WTC11 (cell line): ENCODE measurements around the gene JAML. TPM values are rescaled to one million over a fixed set of nuclear protein-coding genes. Genes with fewer than 3 reads are reported as not detected.

ENCODE experiments used
- ATAC-seq: fragments of 200-7000 bp; cut with Tn5 transposase; 2 replicates; pipeline ENCODE4 v1.10.0; 2021; ENCODE audit warnings: mild to moderate bottlenecking, moderate library complexity
- CTCF ChIA-PET: fragments of 300-600 bp; sonication (Branson Sonifier 250); formaldehyde crosslinking; loops from one replicate; lab custom pipeline; 2021; ENCODE audit warnings: antibody characterized with exemption; lab: Charles Lee
- POLR2A ChIA-PET: fragments of 350-600 bp; sonication (Branson Sonifier 250); formaldehyde crosslinking; loops from one replicate; lab custom pipeline; 2021; ENCODE audit warnings: antibody characterized with exemption; lab: Charles Lee
- DNase-seq: peaks from one replicate; pipeline ENCODE4 v3.0.0; 2021; ENCODE audit warnings: low spot score
- H3K27ac Mint-ChIP-seq: 2 replicates; pipeline ENCODE4 v1.8.0; 2021; ENCODE audit warnings: mixed read lengths
- H3K27me3 Mint-ChIP-seq: 2 replicates; pipeline ENCODE4 v1.8.0; 2021; ENCODE audit warnings: low read depth, mild to moderate bottlenecking, moderate library complexity, mixed read lengths
- H3K36me3 Mint-ChIP-seq: 2 replicates; pipeline ENCODE4 v1.8.0; 2021; ENCODE audit warnings: mixed read lengths
- H3K4me1 Mint-ChIP-seq: 2 replicates; pipeline ENCODE4 v1.8.0; 2022; ENCODE audit warnings: mixed read lengths
- H3K4me3 Mint-ChIP-seq: 2 replicates; pipeline ENCODE4 v1.8.0; 2021; ENCODE audit warnings: mild to moderate bottlenecking, moderate library complexity, mixed read lengths
- H3K9me3 Mint-ChIP-seq: 2 replicates; pipeline ENCODE4 v1.8.0; 2021; ENCODE audit warnings: mixed read lengths
- ATF2 ChIP-seq: sonication (generic); formaldehyde crosslinking; IDR thresholded peaks from 2 replicates; pipeline ENCODE4 v1.8.1; 2022; ENCODE audit warnings: low read depth, missing genetic modification reagents, borderline replicate concordance
- ATF3 ChIP-seq: sonication (generic); formaldehyde crosslinking; conservative IDR thresholded peaks from 2 replicates; pipeline ENCODE4 v1.8.1; 2022; ENCODE audit warnings: mild to moderate bottlenecking, missing genetic modification reagents
- CREB1 ChIP-seq: sonication (generic); formaldehyde crosslinking; IDR thresholded peaks from 2 replicates; pipeline ENCODE4 v1.8.0; 2023; ENCODE audit warnings: mild to moderate bottlenecking, missing genetic modification reagents
- GRHL2 ChIP-seq: fragments of 250-450 bp; sonication (Bioruptor Pico); IDR thresholded peaks from 2 replicates; pipeline ENCODE4 v1.8.0; 2022; ENCODE audit warnings: mild to moderate bottlenecking, moderate library complexity; ENCODE audit not compliant: insufficient replicate concordance, severe bottlenecking
- GTF2I ChIP-seq: fragments of 250-450 bp; sonication (Bioruptor Pico); conservative IDR thresholded peaks from 2 replicates; pipeline ENCODE4 v1.4.0; 2021; ENCODE audit warnings: mild to moderate bottlenecking
- HMGA2 ChIP-seq: fragments of 250-450 bp; sonication (Bioruptor Pico); IDR thresholded peaks from 2 replicates; pipeline ENCODE4 v1.4.0; 2021; ENCODE audit warnings: mild to moderate bottlenecking, moderate library complexity
- KAT7 ChIP-seq: sonication (generic); formaldehyde crosslinking; IDR thresholded peaks from 2 replicates; pipeline ENCODE4 v1.8.1; 2023; ENCODE audit warnings: missing genetic modification reagents, mild to moderate bottlenecking, borderline replicate concordance
- NR1H2 ChIP-seq: sonication (generic); formaldehyde crosslinking; IDR thresholded peaks from 2 replicates; pipeline ENCODE4 v1.9.0; 2021; ENCODE audit warnings: mild to moderate bottlenecking, moderate library complexity, missing genetic modification reagents
- OVOL2 ChIP-seq: fragments of 250-450 bp; sonication (Bioruptor Pico); IDR thresholded peaks from 2 replicates; pipeline ENCODE4 v1.9.0; 2021; ENCODE audit warnings: mild to moderate bottlenecking, borderline replicate concordance
- PREB ChIP-seq: sonication (generic); formaldehyde crosslinking; IDR thresholded peaks from 2 replicates; pipeline ENCODE4 v1.8.1; 2022; ENCODE audit warnings: mild to moderate bottlenecking, missing genetic modification reagents, moderate library complexity, borderline replicate concordance
- SMAD3 ChIP-seq: sonication (generic); formaldehyde crosslinking; IDR thresholded peaks from 2 replicates; pipeline ENCODE4 v1.8.0; 2022; ENCODE audit warnings: missing genetic modification reagents, mild to moderate bottlenecking, borderline replicate concordance
- SP1 ChIP-seq: sonication (generic); formaldehyde crosslinking; conservative IDR thresholded peaks from 2 replicates; pipeline ENCODE4 v1.8.1; 2022; ENCODE audit warnings: missing genetic modification reagents
- TP53 ChIP-seq: sonication (generic); formaldehyde crosslinking; IDR thresholded peaks from 2 replicates; pipeline ENCODE4 v1.8.1; 2023; ENCODE audit warnings: mild to moderate bottlenecking, missing genetic modification reagents
- ZBTB21 ChIP-seq: sonication (generic); formaldehyde crosslinking; IDR thresholded peaks from 2 replicates; pipeline ENCODE4 v1.8.1; 2023; ENCODE audit warnings: mild to moderate bottlenecking, missing genetic modification reagents, borderline replicate concordance
- ZNF416 ChIP-seq: fragments of 250-450 bp; sonication (Bioruptor Pico); IDR thresholded peaks from 2 replicates; pipeline ENCODE4 v1.9.0; 2021; ENCODE audit warnings: mild to moderate bottlenecking, inconsistent platforms
- ZNF423 ChIP-seq: fragments of 250-450 bp; sonication (Bioruptor Pico); IDR thresholded peaks from 2 replicates; pipeline ENCODE4 v2.1.2; 2022; ENCODE audit warnings: mild to moderate bottlenecking, moderate library complexity
- ZNF671 ChIP-seq: fragments of 250-450 bp; sonication (Bioruptor Pico); IDR thresholded peaks from 2 replicates; pipeline ENCODE4 v1.8.0; 2021; ENCODE audit warnings: mild to moderate bottlenecking
- total RNA-seq: library from RNA; stranded (reverse); gene quantifications from 3 replicates; pipeline ENCODE4 v1.2.3, GENCODE V29; 2021
- TF ChIP-seq, protein P1 (sequence below): fragments of 250-450 bp; sonication (Bioruptor Pico); conservative IDR thresholded peaks from 2 replicates; pipeline ENCODE4 v1.9.0; 2021; ENCODE audit warnings: mild to moderate bottlenecking
- TF ChIP-seq, protein P2 (sequence below): fragments of 250-450 bp; sonication (Bioruptor Pico); IDR thresholded peaks from 2 replicates; pipeline ENCODE4 v1.9.0; 2021; ENCODE audit warnings: mild to moderate bottlenecking, borderline replicate concordance
- TF ChIP-seq, protein P3 (sequence below): sonication (generic); formaldehyde crosslinking; IDR thresholded peaks from 2 replicates; pipeline ENCODE4 v1.8.1; 2022; ENCODE audit warnings: missing genetic modification reagents, borderline replicate concordance
- TF ChIP-seq, protein P4 (sequence below): fragments of 250-450 bp; sonication (Bioruptor Pico); IDR thresholded peaks from 2 replicates; pipeline ENCODE4 v1.9.0; 2021; ENCODE audit warnings: mild to moderate bottlenecking

JAML gene
- total RNA-seq, 1 experiment from 2014 or later, result 0.24 TPM

- Mint-ChIP-seq H3K4me1 (peaks cover 54% of the 10 kb centered on the region), H3K27ac (no peak overlapping the region), H3K36me3 (no peaks in the 10 kb centered on the region), H3K9me3 (no peaks in the 10 kb centered on the region), H3K27me3 (peaks cover 85% of the 10 kb centered on the region), H3K4me3 (peak overlapping the region; percentile 66; the same call in 1 of the 2 replicates)
- TF ChIP-seq OVOL2 (no peak), ZNF423 (CRISPR knock-in tag) (no peak), SMAD3 (CRISPR knock-in tag) (no peak), NR1H2 (no peak), SP1 (CRISPR knock-in tag) (no peak; the same call in 1 of the 2 replicates), ZBTB21 (no peak), GRHL2 (CRISPR knock-in tag) (no peak), PREB (CRISPR knock-in tag) (no peak), GTF2I (CRISPR knock-in tag) (no peak), CREB1 (no peak)
- TF ChIP-seq, protein P1, sequence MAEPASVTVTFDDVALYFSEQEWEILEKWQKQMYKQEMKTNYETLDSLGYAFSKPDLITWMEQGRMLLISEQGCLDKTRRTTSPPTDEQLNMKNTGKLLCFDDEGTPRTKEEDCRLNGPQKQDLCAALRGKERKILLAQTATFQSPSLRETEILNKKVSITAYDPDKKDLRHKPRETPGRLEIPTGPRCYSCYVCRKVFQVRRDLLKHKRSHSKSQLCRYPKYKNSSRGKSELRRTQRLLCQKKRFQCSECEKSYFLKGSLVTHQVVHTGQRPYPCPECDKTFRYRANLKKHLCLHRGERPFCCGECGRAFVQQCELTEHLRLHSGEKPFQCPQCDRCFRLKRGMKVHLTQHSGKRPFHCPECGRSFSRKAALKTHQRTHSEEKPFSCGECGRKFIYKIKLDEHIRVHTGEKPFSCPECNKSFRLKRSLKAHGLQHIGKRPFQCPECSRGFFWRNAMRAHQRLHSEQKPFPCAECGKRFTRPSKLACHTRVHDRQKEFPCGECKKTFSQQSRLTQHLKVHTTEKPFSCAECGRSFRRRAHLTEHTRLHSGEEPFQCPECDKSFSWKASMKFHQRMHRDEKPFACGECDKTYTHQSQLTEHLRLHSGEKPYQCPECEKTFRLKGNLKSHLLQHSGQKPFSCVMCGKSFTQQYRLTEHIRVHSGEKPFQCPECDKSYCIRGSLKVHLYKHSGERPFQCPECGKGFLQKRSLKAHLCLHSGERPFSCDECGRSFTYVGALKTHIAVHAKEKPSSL (CRISPR knock-in tag), result no peak
- TF ChIP-seq, protein P2, sequence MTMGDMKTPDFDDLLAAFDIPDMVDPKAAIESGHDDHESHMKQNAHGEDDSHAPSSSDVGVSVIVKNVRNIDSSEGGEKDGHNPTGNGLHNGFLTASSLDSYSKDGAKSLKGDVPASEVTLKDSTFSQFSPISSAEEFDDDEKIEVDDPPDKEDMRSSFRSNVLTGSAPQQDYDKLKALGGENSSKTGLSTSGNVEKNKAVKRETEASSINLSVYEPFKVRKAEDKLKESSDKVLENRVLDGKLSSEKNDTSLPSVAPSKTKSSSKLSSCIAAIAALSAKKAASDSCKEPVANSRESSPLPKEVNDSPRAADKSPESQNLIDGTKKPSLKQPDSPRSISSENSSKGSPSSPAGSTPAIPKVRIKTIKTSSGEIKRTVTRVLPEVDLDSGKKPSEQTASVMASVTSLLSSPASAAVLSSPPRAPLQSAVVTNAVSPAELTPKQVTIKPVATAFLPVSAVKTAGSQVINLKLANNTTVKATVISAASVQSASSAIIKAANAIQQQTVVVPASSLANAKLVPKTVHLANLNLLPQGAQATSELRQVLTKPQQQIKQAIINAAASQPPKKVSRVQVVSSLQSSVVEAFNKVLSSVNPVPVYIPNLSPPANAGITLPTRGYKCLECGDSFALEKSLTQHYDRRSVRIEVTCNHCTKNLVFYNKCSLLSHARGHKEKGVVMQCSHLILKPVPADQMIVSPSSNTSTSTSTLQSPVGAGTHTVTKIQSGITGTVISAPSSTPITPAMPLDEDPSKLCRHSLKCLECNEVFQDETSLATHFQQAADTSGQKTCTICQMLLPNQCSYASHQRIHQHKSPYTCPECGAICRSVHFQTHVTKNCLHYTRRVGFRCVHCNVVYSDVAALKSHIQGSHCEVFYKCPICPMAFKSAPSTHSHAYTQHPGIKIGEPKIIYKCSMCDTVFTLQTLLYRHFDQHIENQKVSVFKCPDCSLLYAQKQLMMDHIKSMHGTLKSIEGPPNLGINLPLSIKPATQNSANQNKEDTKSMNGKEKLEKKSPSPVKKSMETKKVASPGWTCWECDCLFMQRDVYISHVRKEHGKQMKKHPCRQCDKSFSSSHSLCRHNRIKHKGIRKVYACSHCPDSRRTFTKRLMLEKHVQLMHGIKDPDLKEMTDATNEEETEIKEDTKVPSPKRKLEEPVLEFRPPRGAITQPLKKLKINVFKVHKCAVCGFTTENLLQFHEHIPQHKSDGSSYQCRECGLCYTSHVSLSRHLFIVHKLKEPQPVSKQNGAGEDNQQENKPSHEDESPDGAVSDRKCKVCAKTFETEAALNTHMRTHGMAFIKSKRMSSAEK (CRISPR knock-in tag), result no peak
- POLR2A ChIA-PET, result interaction anchor here (0.5 to 1.4 kb wide), 3 partner anchors 15 to 370 kb away, joined by 3 to 8 read pairs (median 3); no protein-coding TSS in a partner anchor
- CTCF ChIA-PET, result interaction anchor here (0.6 to 4.0 kb wide), 9 partner anchors 10 to 139 kb away, joined by 3 to 101 read pairs (median 8); no protein-coding TSS in a partner anchor
- no peak for ATAC-seq
- no peak for DNase-seq
Measured at GRCh38 chr11:118155776-118156530, 68.9 kb downstream of the JAML start.

DNA sequence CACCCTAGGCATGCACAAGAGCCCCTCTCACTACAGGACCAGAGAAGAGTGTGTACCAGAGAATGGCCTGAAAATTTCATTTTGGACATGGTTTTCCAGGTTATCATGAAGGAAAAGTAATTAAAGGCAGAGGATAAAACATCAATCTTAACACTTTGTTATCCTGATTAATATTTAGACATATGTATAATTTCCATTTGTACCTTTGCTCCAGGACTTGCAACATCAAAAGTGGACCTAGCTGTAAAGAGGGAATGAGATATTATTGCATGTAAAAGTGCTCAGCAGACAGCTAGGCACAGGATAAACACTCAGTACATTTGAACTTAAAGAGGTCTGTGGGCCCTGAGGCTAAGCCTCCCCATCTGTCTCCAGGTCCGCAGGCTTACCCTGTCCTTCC lies 70.2 kb downstream of the JAML start:
- ChIA-PET CTCF (interaction anchor here (0.7 to 4.0 kb wide), 4 partner anchors 11 to 141 kb away, joined by 3 to 101 read pairs (median 10); no protein-coding TSS in a partner anchor), POLR2A (no interaction called here)
- ATAC-seq (no peak), DNase-seq (no peak)
- peaks cover 97% of the 10 kb centered on the region for H3K27me3 Mint-ChIP-seq
- no peaks in the 10 kb centered on the region for H3K9me3 Mint-ChIP-seq
- no peaks in the 10 kb centered on the region for H3K36me3 Mint-ChIP-seq
- no peak overlapping the region for H3K27ac Mint-ChIP-seq
- 0 out of 2 replicates have a peak overlapping the region, but pooled peaks have one; percentile 77 for H3K4me3 Mint-ChIP-seq
- H3K4me1 Mint-ChIP-seq, result peaks cover 58% of the 10 kb centered on the region
- TF ChIP-seq HMGA2 (CRISPR knock-in tag), result no peak
- no peak for TF ChIP-seq ZNF671
- TF ChIP-seq, protein P3, sequence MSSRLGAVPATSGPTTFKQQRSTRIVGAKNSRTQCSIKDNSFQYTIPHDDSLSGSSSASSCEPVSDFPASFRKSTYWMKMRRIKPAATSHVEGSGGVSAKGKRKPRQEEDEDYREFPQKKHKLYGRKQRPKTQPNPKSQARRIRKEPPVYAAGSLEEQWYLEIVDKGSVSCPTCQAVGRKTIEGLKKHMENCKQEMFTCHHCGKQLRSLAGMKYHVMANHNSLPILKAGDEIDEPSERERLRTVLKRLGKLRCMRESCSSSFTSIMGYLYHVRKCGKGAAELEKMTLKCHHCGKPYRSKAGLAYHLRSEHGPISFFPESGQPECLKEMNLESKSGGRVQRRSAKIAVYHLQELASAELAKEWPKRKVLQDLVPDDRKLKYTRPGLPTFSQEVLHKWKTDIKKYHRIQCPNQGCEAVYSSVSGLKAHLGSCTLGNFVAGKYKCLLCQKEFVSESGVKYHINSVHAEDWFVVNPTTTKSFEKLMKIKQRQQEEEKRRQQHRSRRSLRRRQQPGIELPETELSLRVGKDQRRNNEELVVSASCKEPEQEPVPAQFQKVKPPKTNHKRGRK, result no peak
- no peak for TF ChIP-seq TP53 (CRISPR knock-in tag)
- TF ChIP-seq ATF2 (CRISPR knock-in tag), result no peak
- TF ChIP-seq, protein P4, sequence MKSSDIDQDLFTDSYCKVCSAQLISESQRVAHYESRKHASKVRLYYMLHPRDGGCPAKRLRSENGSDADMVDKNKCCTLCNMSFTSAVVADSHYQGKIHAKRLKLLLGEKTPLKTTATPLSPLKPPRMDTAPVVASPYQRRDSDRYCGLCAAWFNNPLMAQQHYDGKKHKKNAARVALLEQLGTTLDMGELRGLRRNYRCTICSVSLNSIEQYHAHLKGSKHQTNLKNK (CRISPR knock-in tag), result no peak
- TF ChIP-seq ATF3, result no peak
- no peak for TF ChIP-seq KAT7
- no peak for TF ChIP-seq ZNF416
- TF ChIP-seq PREB (CRISPR knock-in tag), result no peak
